Breast epithelium (tissue), 4 donors: Measurements from ENCODE around the gene CCDC157. TPM values are rescaled to one million over a fixed set of nuclear protein-coding genes. Genes with fewer than 3 reads are reported as not detected.

Experiments
- DNase-seq, 2 donors: peaks; one replicate each; pipeline ENCODE4 v3.0.0-alpha.2; 2019; ENCODE audit warnings: low spot score in 2 of 2
- H3K27ac ChIP-seq, 2 donors: fragments of 200-600 bp; sonication (generic) in 1 of 2; one replicate each; pipeline ENCODE4 v1.5.1; 2016 to 2019; ENCODE audit warnings: mild to moderate bottlenecking in 1 of 2
- H3K27me3 ChIP-seq, 2 donors: fragments of 200-600 bp; sonication (generic) in 1 of 2; one replicate each; pipeline versions ENCODE4 v1.5.1 to v1.6.0; 2017 to 2019; ENCODE audit warnings: control low read depth in 1 of 2, mild to moderate bottlenecking in 1 of 2
- H3K36me3 ChIP-seq: fragments of 200-600 bp; one replicate; pipeline ENCODE4 v1.5.1; 2019
- H3K4me1 ChIP-seq, 2 donors: fragments of 200-600 bp; sonication (generic); one replicate each; pipeline ENCODE4 v1.5.1; 2016 to 2019; ENCODE audit warnings: control low read depth in 1 of 2
- H3K4me3 ChIP-seq, 3 donors: fragments of 200-600 bp; sonication (generic); 1 replicate in 2 of 3; 2 replicates in 1 of 3; pipeline ENCODE4 v1.5.1; 2016 to 2019; ENCODE audit warnings: mild to moderate bottlenecking in 3 of 3, moderate library complexity in 2 of 3
- H3K9me3 ChIP-seq, 2 donors: fragments of 200-600 bp; sonication (generic) in 1 of 2; one replicate each; pipeline ENCODE4 v1.5.1; 2016 to 2019; ENCODE audit warnings: control low read depth in 1 of 2
- POLR2A ChIP-seq: fragments of 450-650 bp; IDR thresholded peaks from one replicate; pipeline ENCODE4 v1.6.1; 2016; ENCODE audit warnings: antibody characterized with exemption, mild to moderate bottlenecking, moderate library complexity
- POLR2AphosphoS5 ChIP-seq, 3 donors: sonication (generic); formaldehyde crosslinking; IDR thresholded peaks; one replicate each; pipeline ENCODE4 v1.6.1; 2017; ENCODE audit warnings: antibody characterized with exemption in 3 of 3
- intact Hi-C: fragments of 100-400 bp; cut with DNase I; formaldehyde crosslinking; loops from one replicate; pipeline ENCODE4 v1.15.1; 2023; ENCODE audit warnings: low total_unique reads
- total RNA-seq, 3 donors: library from RNA; depleted of rRNA; stranded (reverse); fragments of >200 nt; gene quantifications; one replicate each; pipeline ENCODE4 v1.1.0, GENCODE V29; 2016
- TF ChIP-seq, protein P1 (sequence below), 3 donors: fragments of 450-650 bp; IDR thresholded peaks; one replicate each; pipeline ENCODE4 v1.5.1; 2016 to 2017; ENCODE audit warnings: antibody characterized with exemption in 3 of 3, mild to moderate bottlenecking in 3 of 3, moderate library complexity in 3 of 3

Gene CCDC157
- total RNA-seq, 3 donors from 2014 or later: 2.6 to 7.5 (median 6.6) TPM

DNA sequence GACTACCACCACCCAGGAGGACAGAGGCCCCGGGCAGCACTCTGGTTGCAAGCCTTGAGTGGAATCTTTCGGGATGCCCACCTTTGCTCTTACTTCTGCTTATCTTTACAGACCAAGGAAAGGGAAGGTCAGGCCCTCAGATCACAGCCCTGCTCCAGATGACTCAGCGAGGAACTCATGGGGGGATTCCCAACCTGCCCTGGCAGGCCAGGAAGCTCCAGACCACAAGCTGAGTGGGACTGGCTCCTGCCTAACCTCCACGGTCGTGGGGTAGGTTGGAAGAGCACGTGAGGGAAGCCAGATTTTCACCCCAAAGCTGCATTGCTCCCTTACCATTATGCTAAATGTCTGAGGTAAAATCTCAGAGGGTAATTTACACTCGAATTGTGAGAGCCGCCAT, 41.9 kb upstream of the CCDC157 start:
- H3K27ac ChIP-seq: peak overlapping the region; percentile 59 to 68
- no peak for TF ChIP-seq POLR2AphosphoS5 (IDR thresholded peaks at IDR 0.05)
- TF ChIP-seq, protein P1, sequence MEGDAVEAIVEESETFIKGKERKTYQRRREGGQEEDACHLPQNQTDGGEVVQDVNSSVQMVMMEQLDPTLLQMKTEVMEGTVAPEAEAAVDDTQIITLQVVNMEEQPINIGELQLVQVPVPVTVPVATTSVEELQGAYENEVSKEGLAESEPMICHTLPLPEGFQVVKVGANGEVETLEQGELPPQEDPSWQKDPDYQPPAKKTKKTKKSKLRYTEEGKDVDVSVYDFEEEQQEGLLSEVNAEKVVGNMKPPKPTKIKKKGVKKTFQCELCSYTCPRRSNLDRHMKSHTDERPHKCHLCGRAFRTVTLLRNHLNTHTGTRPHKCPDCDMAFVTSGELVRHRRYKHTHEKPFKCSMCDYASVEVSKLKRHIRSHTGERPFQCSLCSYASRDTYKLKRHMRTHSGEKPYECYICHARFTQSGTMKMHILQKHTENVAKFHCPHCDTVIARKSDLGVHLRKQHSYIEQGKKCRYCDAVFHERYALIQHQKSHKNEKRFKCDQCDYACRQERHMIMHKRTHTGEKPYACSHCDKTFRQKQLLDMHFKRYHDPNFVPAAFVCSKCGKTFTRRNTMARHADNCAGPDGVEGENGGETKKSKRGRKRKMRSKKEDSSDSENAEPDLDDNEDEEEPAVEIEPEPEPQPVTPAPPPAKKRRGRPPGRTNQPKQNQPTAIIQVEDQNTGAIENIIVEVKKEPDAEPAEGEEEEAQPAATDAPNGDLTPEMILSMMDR (IDR thresholded peaks at IDR 0.05): no peak
- TF ChIP-seq POLR2A: no peak
- no peaks in the 10 kb centered on the region for H3K27me3 ChIP-seq
- DNase-seq: no peak
- intact Hi-C loops: no loop called here
- H3K36me3 ChIP-seq: no peaks in the 10 kb centered on the region
- peaks cover 21 to 27% of the 10 kb centered on the region in 2 donors for H3K4me1 ChIP-seq
- H3K4me3 ChIP-seq: no peak overlapping the region
- no peaks in the 10 kb centered on the region for H3K9me3 ChIP-seq

DNA sequence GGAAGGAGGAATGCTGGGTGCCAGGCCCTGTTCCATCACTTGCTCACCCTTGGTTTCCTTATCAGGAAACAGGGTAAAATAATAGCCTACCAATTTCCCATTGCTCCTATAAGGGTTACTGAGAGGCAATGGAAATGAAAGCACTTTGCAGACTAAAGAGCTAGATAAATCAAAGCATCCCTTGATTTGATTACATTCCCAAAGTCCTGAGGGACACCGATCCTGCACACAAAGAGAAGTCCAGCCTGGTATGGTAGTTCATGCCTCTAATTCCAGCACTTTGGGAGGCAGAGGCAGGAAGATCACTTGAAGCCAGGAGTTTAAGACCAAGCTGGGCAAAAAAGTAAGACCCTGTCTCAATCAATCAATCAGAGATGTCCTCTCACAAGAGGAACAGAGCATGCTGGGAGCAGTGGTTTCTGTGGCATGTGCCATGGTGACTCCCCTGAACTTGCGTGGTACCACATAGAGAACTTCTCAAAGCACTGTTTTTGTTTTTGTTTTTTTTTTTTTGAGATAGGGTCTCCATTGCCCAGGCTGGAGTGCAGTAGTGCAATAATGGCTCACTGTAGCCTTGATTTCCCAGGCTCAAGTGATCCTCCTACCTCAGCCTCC, 40.7 kb upstream of the CCDC157 start:
- Histone ChIP-seq H3K4me3 (no peak overlapping the region), H3K27ac (peak overlapping the region in 1 of 2 donors; percentile 59), H3K4me1 (peaks cover 13 to 15% of the 10 kb centered on the region in 2 donors), H3K9me3 (no peaks in the 10 kb centered on the region), H3K27me3 (no peaks in the 10 kb centered on the region), H3K36me3 (no peaks in the 10 kb centered on the region)
- TF ChIP-seq POLR2AphosphoS5 (IDR thresholded peaks at IDR 0.05) (no peak), POLR2A (no peak)
- TF ChIP-seq, protein P1 (IDR thresholded peaks at IDR 0.05): no peak
- intact Hi-C loops: no loop called here
- DNase-seq: no peak

DNA sequence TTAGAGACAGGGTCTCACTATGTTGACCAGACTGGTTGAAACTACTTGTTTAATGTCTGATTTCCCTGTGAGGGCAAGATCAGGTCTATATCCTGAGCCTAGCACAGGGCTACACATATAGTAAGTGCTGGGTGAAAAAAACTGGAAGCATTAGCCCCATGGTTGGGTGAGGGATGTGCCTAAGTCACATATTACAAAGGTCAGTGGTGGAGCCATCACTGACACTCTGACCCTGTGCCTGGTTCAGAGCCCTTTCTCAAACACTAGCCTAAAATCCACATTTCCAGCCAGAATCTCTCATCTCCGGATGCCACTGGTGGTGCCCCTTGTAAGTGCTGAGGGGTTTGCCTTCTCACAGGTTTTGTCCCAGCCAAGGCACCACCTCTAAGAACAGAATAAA, 39.0 kb upstream of the CCDC157 start:
- peaks cover 2 to 6% of the 10 kb centered on the region in 2 donors for H3K4me1 ChIP-seq
- TF ChIP-seq POLR2A: no peak
- H3K27me3 ChIP-seq: no peaks in the 10 kb centered on the region
- no peak for DNase-seq
- H3K27ac ChIP-seq: peak overlapping the region; percentile 20 to 52
- H3K9me3 ChIP-seq: no peaks in the 10 kb centered on the region
- intact Hi-C loops: no loop called here
- H3K36me3 ChIP-seq: no peaks in the 10 kb centered on the region
- no peak overlapping the region for H3K4me3 ChIP-seq

DNA sequence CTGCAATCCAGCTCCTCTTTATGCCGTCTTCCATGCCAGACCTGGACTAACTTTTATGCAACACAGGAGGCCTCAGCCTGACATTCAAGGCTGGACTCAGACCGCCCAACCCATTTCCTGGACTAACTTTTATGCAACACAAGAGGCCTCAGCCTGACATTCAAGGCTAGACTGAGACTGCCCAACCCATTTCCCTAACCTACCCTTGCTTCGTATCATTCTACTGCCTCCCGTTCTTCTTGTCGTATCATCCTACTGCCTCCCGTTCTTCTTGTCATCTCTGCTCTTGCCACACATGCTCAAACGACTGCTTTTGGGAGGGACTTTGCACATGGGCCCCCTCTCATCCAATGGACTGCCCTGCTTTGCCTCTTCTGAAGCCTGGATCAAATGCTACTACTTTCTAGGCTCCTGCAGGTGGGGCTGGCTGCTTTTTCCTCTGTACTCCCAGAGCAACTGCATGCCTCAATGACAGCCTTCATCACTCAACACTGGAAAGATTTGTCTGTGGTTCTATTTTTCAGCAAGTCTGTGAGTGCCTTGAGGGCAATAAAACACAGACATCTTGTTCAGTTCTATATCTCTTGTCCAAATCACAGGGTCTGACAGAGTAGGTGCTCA, 37.9 kb upstream of the CCDC157 start:
- no peak for TF ChIP-seq POLR2AphosphoS5 (IDR thresholded peaks at IDR 0.05)
- no peak for TF ChIP-seq POLR2A
- TF ChIP-seq, protein P1 (IDR thresholded peaks at IDR 0.05): no peak
- Histone ChIP-seq H3K36me3 (no peaks in the 10 kb centered on the region), H3K4me1 (peaks cover 0 to 8% of the 10 kb centered on the region in 2 donors), H3K4me3 (no peak overlapping the region), H3K27ac (peak overlapping the region; percentile 20 to 52), H3K27me3 (no peaks in the 10 kb centered on the region), H3K9me3 (no peaks in the 10 kb centered on the region)
- intact Hi-C loops: no loop called here
- DNase-seq: no peak

DNA sequence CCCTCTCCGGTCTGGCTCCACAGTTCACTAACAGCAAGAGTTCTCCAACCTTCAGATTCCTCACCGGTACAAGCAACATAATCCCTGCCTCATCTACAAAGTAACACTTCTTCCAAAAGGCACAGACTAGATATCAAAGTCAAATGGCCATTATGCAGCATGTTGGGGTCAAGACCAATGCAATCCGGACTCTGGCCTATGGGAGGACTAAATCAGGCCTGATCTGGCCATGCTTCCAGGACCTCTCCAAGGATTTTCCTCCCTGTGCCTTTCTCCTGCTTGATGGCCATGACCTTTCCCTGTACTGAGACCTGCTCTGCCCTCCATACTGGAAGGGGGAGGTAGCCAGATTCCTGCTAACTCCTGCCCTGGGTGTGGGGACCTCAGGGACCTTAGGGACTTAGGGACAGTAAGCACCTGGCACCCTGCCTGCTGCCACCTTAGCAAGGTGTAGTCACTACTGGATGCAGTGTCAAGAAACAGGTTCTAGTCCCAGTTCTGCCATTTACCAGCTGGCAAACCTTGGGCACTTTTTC, 36.7 kb upstream of the CCDC157 start:
- H3K27ac ChIP-seq: peak overlapping the region; percentile 6 to 20
- H3K4me3 ChIP-seq: no peak overlapping the region
- H3K9me3 ChIP-seq: no peaks in the 10 kb centered on the region
- DNase-seq: no peak
- TF ChIP-seq, protein P1 (IDR thresholded peaks at IDR 0.05): no peak
- TF ChIP-seq POLR2AphosphoS5 (IDR thresholded peaks at IDR 0.05): no peak
- H3K36me3 ChIP-seq: no peaks in the 10 kb centered on the region
- H3K27me3 ChIP-seq: no peaks in the 10 kb centered on the region
- intact Hi-C loops: no loop called here
- peaks cover 0 to 17% of the 10 kb centered on the region in 2 donors for H3K4me1 ChIP-seq
